GM12892 (cell line): ENCODE measurements around the gene PYGO1.

Experiments
- POLR2A ChIP-seq: IDR thresholded peaks from 2 replicates; pipeline ENCODE4 v1.6.1; 2011; ENCODE audit warnings: low read depth, low read length, control low read depth
- POLR2AphosphoS5 ChIP-seq: IDR thresholded peaks from 2 replicates; pipeline ENCODE4 v1.6.1; 2011; ENCODE audit warnings: low read depth, low read length, control low read depth

GRCh38 chr15:55633731-55634130 is 45.6 kb upstream of the PYGO1 start:
- TF ChIP-seq POLR2AphosphoS5 (no peak), POLR2A (no peak)
